ENCODE results near the gene FDXR.

Gene FDXR

DNA sequence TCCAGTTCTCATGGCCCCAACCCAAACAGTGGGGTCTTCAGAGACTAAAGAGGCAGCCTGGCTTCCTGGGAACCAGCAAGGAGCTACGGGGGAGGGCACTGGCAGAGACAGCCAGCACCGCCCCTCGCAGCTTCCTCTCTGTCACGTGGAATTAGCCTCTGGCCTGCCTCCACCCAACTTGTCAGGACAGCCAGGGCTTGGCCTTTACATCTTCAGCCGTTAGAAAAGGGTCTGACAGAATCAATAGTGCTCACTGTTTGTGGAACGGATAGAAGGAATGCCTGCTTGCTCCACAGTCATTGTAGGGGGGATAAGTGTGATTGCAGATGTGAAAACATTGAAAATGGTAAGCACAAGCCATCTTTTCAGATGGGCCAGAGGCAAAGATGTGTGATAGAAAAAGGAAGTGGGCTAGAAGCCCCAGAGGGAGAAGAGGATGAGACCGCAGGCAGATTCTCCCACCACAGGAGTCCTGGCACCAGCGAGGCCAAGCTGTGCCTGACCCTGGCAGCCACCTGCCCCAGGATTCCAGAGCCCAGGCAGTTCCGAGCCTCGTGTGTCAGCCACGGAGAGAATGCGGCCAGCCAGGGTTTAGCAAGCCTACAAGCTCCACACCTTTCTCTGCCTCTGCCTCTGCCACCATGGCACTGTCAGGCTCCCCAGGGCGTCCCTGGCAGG lies 31.7 kb downstream of the FDXR start:
- no peak for DNase-seq
- no peaks in the 10 kb centered on the region for H3K9me3 Mint-ChIP-seq
- H3K4me1 Mint-ChIP-seq: peaks cover 56% of the 10 kb centered on the region
- H3K27ac Mint-ChIP-seq: peak overlapping the region; percentile 13
- peaks cover 50% of the 10 kb centered on the region for H3K27me3 Mint-ChIP-seq (ENCODE audit: low read depth, poor library complexity)
- H3K36me3 Mint-ChIP-seq (ENCODE audit: low read depth): peaks cover 15% of the 10 kb centered on the region
- peak overlapping the region; percentile 39 for H3K4me3 Mint-ChIP-seq
- TF ChIP-seq, protein P1, sequence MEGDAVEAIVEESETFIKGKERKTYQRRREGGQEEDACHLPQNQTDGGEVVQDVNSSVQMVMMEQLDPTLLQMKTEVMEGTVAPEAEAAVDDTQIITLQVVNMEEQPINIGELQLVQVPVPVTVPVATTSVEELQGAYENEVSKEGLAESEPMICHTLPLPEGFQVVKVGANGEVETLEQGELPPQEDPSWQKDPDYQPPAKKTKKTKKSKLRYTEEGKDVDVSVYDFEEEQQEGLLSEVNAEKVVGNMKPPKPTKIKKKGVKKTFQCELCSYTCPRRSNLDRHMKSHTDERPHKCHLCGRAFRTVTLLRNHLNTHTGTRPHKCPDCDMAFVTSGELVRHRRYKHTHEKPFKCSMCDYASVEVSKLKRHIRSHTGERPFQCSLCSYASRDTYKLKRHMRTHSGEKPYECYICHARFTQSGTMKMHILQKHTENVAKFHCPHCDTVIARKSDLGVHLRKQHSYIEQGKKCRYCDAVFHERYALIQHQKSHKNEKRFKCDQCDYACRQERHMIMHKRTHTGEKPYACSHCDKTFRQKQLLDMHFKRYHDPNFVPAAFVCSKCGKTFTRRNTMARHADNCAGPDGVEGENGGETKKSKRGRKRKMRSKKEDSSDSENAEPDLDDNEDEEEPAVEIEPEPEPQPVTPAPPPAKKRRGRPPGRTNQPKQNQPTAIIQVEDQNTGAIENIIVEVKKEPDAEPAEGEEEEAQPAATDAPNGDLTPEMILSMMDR (IDR thresholded peaks at IDR 0.05): no peak

DNA sequence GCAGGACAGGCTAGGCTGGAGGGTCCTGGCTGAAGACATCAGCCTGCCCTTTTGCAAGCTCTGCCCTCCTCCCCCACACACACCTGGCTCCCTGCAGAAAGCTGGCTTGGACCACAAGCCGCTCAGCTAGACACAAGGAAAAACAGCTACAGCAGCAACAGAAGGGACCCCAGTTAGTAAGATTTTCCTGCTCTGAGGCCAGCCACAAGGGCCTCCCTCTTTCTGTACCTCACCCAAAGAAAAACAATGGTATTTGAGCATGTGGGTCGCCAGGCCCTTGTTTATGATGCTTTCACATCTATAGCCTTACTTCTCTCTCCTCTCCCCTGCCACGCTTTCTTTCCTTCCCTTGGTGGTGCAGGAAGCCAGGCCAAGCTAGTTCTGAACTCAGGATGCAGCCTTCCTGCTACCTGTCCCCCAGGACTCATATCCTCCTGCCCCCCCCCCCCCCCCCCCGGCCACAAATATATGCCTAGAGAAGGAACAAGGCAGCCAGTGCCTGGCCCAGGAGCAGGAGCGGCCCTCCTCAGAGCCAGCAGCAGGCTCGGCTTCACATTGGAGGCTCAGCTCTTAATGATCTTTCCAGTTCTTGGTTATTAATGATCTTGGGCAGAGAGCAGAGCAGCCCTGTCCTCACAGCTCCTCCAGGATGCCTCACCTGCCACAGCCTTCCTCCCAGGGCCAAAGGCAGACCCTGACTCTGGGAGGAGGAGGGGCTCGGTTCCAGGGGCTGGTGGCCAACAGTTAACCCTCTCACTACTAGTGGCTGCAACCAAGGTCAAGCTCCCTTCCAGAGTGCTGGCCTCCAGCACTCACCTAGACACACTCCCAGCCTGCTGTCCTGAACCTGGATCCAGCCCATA lies 32.6 kb downstream of the FDXR start:
- Mint-ChIP-seq H3K27ac (no peak overlapping the region), H3K9me3 (no peaks in the 10 kb centered on the region), H3K27me3 (ENCODE audit: low read depth, poor library complexity) (peaks cover 46% of the 10 kb centered on the region), H3K36me3 (ENCODE audit: low read depth) (peaks cover 16% of the 10 kb centered on the region), H3K4me1 (peaks cover 65% of the 10 kb centered on the region), H3K4me3 (peak overlapping the region; percentile 39)
- no peak for DNase-seq
- TF ChIP-seq, protein P1 (IDR thresholded peaks at IDR 0.05): no peak

DNA sequence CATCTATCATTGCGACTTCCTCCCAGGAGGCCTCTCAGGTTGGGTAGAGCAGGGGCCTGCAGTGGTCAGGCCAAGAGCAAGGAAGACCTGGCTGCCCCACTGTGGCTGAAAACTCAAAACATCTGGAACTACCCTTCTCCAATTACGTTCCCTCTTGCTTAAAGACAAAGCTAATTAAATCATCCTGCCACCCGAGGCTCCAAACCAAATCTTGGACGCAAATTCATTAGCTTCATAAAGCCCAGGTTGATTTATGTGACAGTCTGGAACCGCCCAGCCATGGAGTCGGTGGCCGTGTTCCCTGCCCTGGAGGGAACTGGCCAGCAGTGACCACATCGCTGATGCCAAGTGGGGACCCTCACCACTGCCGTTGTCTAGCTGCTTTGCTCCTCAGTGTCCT lies 34.5 kb downstream of the FDXR start:
- Mint-ChIP-seq H3K27ac (peak overlapping the region; percentile 45), H3K9me3 (no peaks in the 10 kb centered on the region), H3K4me1 (peaks cover 85% of the 10 kb centered on the region), H3K36me3 (ENCODE audit: low read depth) (peaks cover 16% of the 10 kb centered on the region), H3K27me3 (ENCODE audit: low read depth, poor library complexity) (peaks cover 28% of the 10 kb centered on the region), H3K4me3 (peak overlapping the region; percentile 57)
- DNase-seq: peak; percentile 41
- TF ChIP-seq, protein P1 (IDR thresholded peaks at IDR 0.05): no peak

DNA sequence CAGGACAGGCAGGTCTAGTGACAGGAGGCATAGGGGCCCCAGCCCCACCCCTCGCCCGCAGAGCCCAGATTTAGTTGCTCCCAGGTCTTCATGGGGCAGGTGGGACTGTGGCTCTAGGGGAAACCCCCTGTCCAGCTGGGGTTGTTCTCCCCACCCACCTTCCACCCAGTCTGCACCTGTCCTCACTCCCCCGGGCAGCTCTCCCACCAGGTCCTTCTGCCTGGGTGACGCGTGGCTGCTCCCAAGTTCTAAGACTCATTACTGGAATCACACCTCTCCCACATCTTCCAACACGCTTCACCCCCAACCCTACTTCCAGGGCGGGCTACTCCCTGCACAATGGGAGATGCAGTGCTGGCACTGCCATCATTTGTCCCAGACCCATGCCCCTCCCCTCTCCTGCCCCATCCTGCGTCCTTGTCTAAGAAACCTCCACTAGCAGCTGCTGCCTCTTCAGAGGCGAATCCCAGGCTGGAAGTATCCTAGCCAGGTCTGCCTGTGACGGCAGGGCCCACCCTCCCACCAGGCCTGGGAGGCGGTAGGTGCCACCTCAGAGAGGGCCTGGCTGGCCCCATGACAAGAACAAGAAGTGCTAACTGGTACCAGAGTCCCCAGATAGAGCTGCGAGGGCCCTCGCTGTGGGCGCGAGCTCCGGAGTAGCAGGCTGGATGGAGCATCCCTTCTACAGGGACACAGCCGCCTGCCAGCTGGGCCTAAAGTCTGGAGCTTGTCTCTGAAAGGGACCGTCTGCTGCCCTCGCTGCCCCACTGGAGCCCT lies 35.9 kb downstream of the FDXR start:
- no peak for DNase-seq
- Mint-ChIP-seq H3K9me3 (no peaks in the 10 kb centered on the region), H3K27me3 (ENCODE audit: low read depth, poor library complexity) (peaks cover 26% of the 10 kb centered on the region), H3K27ac (no peak overlapping the region), H3K4me1 (peaks cover 96% of the 10 kb centered on the region), H3K4me3 (no peak overlapping the region), H3K36me3 (ENCODE audit: low read depth) (peaks cover 16% of the 10 kb centered on the region)
- TF ChIP-seq, protein P1 (IDR thresholded peaks at IDR 0.05): no peak

DNA sequence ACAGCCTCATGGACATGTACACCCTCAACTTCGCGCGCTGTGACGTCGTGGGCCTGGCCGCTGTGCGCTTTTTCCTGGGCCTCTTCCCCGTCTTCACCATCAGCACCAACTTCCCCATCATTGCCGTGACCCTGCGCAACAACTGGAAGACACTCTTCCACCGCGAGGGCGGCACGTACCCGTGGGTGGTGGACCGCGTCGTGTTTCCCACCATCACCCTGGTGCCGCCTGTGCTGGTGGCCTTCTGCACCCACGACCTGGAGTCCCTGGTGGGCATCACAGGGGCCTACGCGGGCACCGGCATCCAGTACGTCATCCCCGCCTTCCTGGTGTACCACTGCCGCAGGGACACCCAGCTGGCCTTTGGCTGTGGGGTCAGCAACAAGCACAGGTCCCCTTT lies 36.6 kb downstream of the FDXR start:
- H3K4me1 Mint-ChIP-seq: peaks cover 97% of the 10 kb centered on the region
- H3K27ac Mint-ChIP-seq: no peak overlapping the region
- H3K27me3 Mint-ChIP-seq (ENCODE audit: low read depth, poor library complexity): peaks cover 19% of the 10 kb centered on the region
- peaks cover 20% of the 10 kb centered on the region for H3K36me3 Mint-ChIP-seq (ENCODE audit: low read depth)
- peak overlapping the region; percentile 8 for H3K4me3 Mint-ChIP-seq
- no peaks in the 10 kb centered on the region for H3K9me3 Mint-ChIP-seq
- no peak for DNase-seq
- TF ChIP-seq, protein P1 (IDR thresholded peaks at IDR 0.05): no peak
